Chondrocyte (in vitro differentiated cells): ENCODE results near the gene KLF15. TPM values are rescaled to one million over a fixed set of nuclear protein-coding genes. Genes with fewer than 3 reads are reported as not detected.

ENCODE experiments used
- DNase-seq: peaks from one replicate; pipeline ENCODE4 v3.0.0; 2021; ENCODE audit warnings: mixed read lengths, low spot score
- H3K27ac Mint-ChIP-seq: one replicate; pipeline ENCODE4 v1.8.0; 2021; ENCODE audit warnings: mild to moderate bottlenecking, moderate library complexity, mixed read lengths; ENCODE audit not compliant: unreplicated experiment
- H3K27me3 Mint-ChIP-seq: 2 replicates; pipeline ENCODE4 v1.8.0; 2021; ENCODE audit warnings: low read depth, mixed read lengths
- H3K36me3 Mint-ChIP-seq: 2 replicates; pipeline ENCODE4 v1.8.0; 2021; ENCODE audit warnings: low read depth, mixed read lengths
- H3K4me1 Mint-ChIP-seq: 2 replicates; pipeline ENCODE4 v1.8.0; 2021; ENCODE audit warnings: low read depth, mild to moderate bottlenecking, mixed read lengths
- H3K4me3 Mint-ChIP-seq: one replicate; pipeline ENCODE4 v1.8.0; 2021; ENCODE audit warnings: mild to moderate bottlenecking, moderate library complexity, mixed read lengths; ENCODE audit not compliant: unreplicated experiment
- H3K9me3 Mint-ChIP-seq: 2 replicates; pipeline ENCODE4 v1.8.0; 2021; ENCODE audit warnings: low read depth, mixed read lengths
- CTCF ChIP-seq: fragments of 200-600 bp; sonication (generic); IDR thresholded peaks from 2 replicates; pipeline ENCODE4 v1.5.0; 2021; ENCODE audit warnings: antibody characterized with exemption, mild to moderate bottlenecking, moderate library complexity
- total RNA-seq: library from RNA; stranded (reverse); gene quantifications from 3 replicates; pipeline ENCODE4 v1.2.1, GENCODE V29; 2021

KLF15 gene
- total RNA-seq, 1 donor from 2014 or later = 1.3 TPM

DNA sequence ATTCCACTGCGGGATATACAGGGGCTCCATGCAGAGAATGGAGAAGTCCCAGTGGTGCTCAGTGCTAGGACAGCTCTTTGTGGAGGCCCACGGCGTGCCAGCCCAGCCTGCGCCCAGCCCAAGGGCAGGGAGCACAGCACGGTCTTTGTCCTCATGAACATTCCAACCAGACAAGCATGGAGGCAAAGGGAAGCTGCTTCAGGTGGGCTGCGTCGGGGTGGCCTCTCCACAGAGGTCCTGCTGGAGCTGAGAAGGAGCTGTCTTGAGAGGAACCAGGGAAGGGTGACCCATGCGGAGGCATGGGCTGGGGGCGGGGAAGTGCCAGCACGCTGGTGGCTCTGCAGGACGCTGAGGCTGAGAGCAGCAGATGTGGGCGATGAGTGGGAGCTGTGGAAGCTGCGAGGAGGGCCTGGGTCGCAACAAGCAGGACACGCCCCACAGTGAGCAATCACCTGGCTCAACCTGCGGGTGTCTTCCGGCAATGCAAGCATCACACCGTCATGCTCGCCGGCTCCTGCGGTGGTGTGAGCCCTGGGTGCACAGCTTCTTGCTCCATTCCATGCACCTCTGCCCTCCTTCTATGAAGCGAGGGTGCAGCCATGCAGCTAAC is 14.0 kb upstream of the KLF15 start:
- peak; percentile 77 for DNase-seq
- H3K27ac Mint-ChIP-seq = no peak overlapping the region
- H3K36me3 Mint-ChIP-seq = no peaks in the 10 kb centered on the region
- H3K27me3 Mint-ChIP-seq = no peaks in the 10 kb centered on the region
- peaks cover 5% of the 10 kb centered on the region for H3K4me1 Mint-ChIP-seq
- no peak overlapping the region for H3K4me3 Mint-ChIP-seq
- no peak for TF ChIP-seq CTCF
- no peaks in the 10 kb centered on the region for H3K9me3 Mint-ChIP-seq

DNA sequence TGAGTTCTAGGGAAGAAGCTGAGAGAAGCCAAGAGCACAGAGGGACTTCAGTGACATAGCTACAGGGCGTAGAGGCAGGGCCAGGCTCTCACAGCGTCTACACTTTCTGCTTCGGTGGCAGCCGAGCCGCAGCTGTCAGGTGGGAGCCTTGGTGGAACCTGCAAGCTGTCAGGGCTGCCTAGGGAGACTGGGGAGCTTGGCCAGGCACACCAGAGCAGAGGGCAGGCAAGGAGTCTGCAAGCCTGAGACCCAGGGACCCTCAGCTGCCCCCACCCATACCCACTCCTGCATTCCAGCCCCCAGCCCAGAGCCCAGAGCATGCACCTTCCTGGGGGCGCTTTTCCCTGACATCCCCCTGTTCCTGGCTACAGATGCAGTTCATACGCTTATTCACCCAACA is 13.4 kb upstream of the KLF15 start:
- DNase-seq = peak; percentile 44
- Mint-ChIP-seq H3K4me1 (peaks cover 5% of the 10 kb centered on the region), H3K27ac (no peak overlapping the region)

DNA sequence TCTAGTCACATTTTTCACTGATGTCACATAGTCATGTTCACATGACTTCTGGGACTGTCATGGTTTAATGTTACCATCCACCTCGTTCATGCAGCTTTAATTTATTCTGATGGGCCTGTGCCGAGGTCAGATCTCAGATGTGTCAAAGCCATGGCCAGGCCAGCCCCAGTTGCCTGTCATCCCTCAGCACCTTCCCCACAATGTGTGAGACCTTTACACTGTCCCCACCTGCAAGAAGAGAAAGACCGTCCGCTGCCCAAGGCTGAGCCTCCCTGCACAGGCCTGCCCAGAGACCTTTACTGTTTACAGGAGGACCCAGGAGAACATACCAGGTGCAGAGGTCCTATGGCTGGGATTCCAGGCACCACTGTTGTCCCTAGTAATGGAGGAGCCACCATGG is 12.8 kb upstream of the KLF15 start:
- H3K27me3 Mint-ChIP-seq = no peaks in the 10 kb centered on the region
- DNase-seq = peak; percentile 68
- H3K9me3 Mint-ChIP-seq = no peaks in the 10 kb centered on the region
- H3K4me3 Mint-ChIP-seq = no peak overlapping the region
- H3K36me3 Mint-ChIP-seq = no peaks in the 10 kb centered on the region
- H3K27ac Mint-ChIP-seq = no peak overlapping the region
- no peak for TF ChIP-seq CTCF
- peaks cover 5% of the 10 kb centered on the region for H3K4me1 Mint-ChIP-seq

More for the DNA sequence above, 13.4 kb upstream of the KLF15 start:
- Mint-ChIP-seq H3K27me3 (no peaks in the 10 kb centered on the region), H3K9me3 (no peaks in the 10 kb centered on the region), H3K36me3 (no peaks in the 10 kb centered on the region), H3K4me3 (no peak overlapping the region)
- TF ChIP-seq CTCF = no peak

GRCh38 chr3:126369490-126369889 is 12.3 kb upstream of the KLF15 start:
- no peak for DNase-seq
- Mint-ChIP-seq H3K9me3 (no peaks in the 10 kb centered on the region), H3K27me3 (no peaks in the 10 kb centered on the region), H3K4me3 (no peak overlapping the region), H3K36me3 (no peaks in the 10 kb centered on the region), H3K4me1 (peaks cover 5% of the 10 kb centered on the region), H3K27ac (no peak overlapping the region)
- no peak for TF ChIP-seq CTCF

DNA sequence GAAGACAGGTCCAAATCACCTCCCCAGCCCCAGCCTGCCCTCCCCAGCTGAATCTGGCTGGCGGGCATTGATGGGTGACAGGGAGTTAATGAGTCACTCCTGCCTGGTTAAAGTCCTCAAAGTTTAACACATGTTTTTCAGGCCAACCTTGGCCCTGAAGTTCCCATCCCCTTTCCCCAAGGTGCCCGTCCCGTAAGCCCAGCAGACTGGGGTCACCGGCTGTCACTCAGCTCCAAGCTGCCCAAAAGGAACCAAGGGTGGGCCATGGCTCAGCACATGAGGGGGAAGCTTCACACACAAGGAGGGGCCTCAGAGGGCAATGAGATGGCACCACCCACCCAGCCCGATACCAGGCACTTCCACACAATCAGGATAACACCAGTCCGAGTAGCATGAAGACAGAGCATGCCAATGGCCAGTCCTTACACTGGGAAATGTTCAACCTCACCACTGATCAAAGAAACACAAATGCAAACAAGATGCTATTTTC is 10.2 kb upstream of the KLF15 start:
- Mint-ChIP-seq H3K36me3 (no peaks in the 10 kb centered on the region), H3K4me3 (no peak overlapping the region), H3K27ac (no peak overlapping the region), H3K4me1 (no peaks in the 10 kb centered on the region), H3K27me3 (peaks cover 12% of the 10 kb centered on the region), H3K9me3 (no peaks in the 10 kb centered on the region)
- DNase-seq = peak; percentile 40
- TF ChIP-seq CTCF = no peak
